ENCODE measurements around the gene TMED8. TPM values are rescaled to one million over a fixed set of nuclear protein-coding genes. Genes with fewer than 3 reads are reported as not detected.

The TMED8 gene
- total and polyA plus RNA-seq, 10 of the 15 experiments (the other 5 are each of a cell fraction or from before 2014, with no cell fraction given): 7.3 to 39.1 (median 26.1) TPM

- H3K4me2 ChIP-seq (ENCODE audit: control insufficient read depth, insufficient read depth): no peak overlapping the region
- ATAC-seq (no peak), FAIRE-seq (no peak), DNase-seq (ENCODE audit: low read depth, low spot score) (no peak)
- H2AFZ ChIP-seq (ENCODE audit: control insufficient read depth, low read depth, low read length): no peak overlapping the region
- ChIA-PET SMC1A (ENCODE audit: uncharacterized antibody, unreplicated experiment) (interaction anchor here (1.1 kb wide), 1 partner anchor 11 kb away, joined by 3 read pairs; no protein-coding TSS in a partner anchor), RAD21 (ENCODE audit: unreplicated experiment) (no interaction called here), POLR2A (interaction anchor here (0.6 kb wide), 1 partner anchor 388 kb away, joined by 11 read pairs; no protein-coding TSS in a partner anchor), CTCF (interaction anchor here (2.8 kb wide), 1 partner anchor 111 kb away, joined by 10 read pairs; no protein-coding TSS in a partner anchor)
- in situ Hi-C loops (cut with MboI) (no loop called here), intact Hi-C loops (cut with micrococcal nuclease; ENCODE audit: unreplicated experiment) (no loop called here)
- no peak overlapping the region for H3K9ac ChIP-seq (ENCODE audit: control insufficient read depth, insufficient read depth, low read length)
- no peaks in the 10 kb centered on the region for H3K4me1 ChIP-seq (ENCODE audit: control insufficient read depth, insufficient read depth, low read length)
- H3K27ac ChIP-seq (ENCODE audit: control insufficient read depth, insufficient read depth): no peak overlapping the region
- no peaks in the 10 kb centered on the region for H3K79me2 ChIP-seq (ENCODE audit: control insufficient read depth, insufficient read depth, low read length)
- peaks cover 7 to 36% of the 10 kb centered on the region in 2 experiments for H3K36me3 ChIP-seq (ENCODE audit: control insufficient read depth in 2 of 2, insufficient read depth in 2 of 2, low read length in 1 of 2)
- no peaks in the 10 kb centered on the region for H3K27me3 ChIP-seq (replicated peaks in 1 of 2; ENCODE audit: control insufficient read depth in 2 of 2, insufficient read depth in 2 of 2, low read length in 1 of 2)
- BruUV-seq (replicated peaks): no TSS peak
- H4K20me1 ChIP-seq (ENCODE audit: control insufficient read depth, insufficient read depth): no peaks in the 10 kb centered on the region
- no peak overlapping the region for H3K4me3 ChIP-seq
- 97% methylated on average over 3 of the region's 3 CpGs for WGBS (ENCODE audit: insufficient coverage, insufficient replicate concordance, low lambda C conversion rate, missing lambda C conversion rate)
- H3K9me3 ChIP-seq (replicated peaks; ENCODE audit: control insufficient read depth, insufficient read depth, low read length): no peaks in the 10 kb centered on the region
- TF ChIP-seq BCL11A (IDR thresholded peaks at IDR 0.05; ENCODE audit: low read depth, low read length): no peak
- no peak for TF ChIP-seq ATF2 (IDR thresholded peaks at IDR 0.05; ENCODE audit: low read length)
Observed at GRCh38 chr14:77426396-77426795, 49.5 kb upstream of the TMED8 start.

GRCh38 chr14:77424862-77425261 lies 48.0 kb upstream of the TMED8 start:
- DNase-seq (ENCODE audit: low read depth, low spot score) (no peak), FAIRE-seq (no peak), ATAC-seq (no peak)
- no peaks in the 10 kb centered on the region for H3K27me3 ChIP-seq (replicated peaks in 1 of 2; ENCODE audit: control insufficient read depth in 2 of 2, insufficient read depth in 2 of 2, low read length in 1 of 2)
- no peaks in the 10 kb centered on the region for H4K20me1 ChIP-seq (ENCODE audit: control insufficient read depth, insufficient read depth)
- no peaks in the 10 kb centered on the region for H3K4me1 ChIP-seq (ENCODE audit: control insufficient read depth, insufficient read depth, low read length)
- CTCF ChIA-PET: no interaction called here
- TF ChIP-seq STAT3 (IDR thresholded peaks at IDR 0.05; ENCODE audit: low read depth, low read length) (no peak), BCL3 (IDR thresholded peaks at IDR 0.05; ENCODE audit: borderline replicate concordance, insufficient read depth, low read depth, low read length, poor library complexity, severe bottlenecking) (no peak), NR2F1 (conservative IDR thresholded peaks at IDR 0.05) (no peak), JUND (IDR thresholded peaks at IDR 0.05; ENCODE audit: low read depth, low read length) (no peak), E2F4 (IDR thresholded peaks at IDR 0.05; ENCODE audit: low read depth, low read length) (no peak), ATF7 (IDR thresholded peaks at IDR 0.05; ENCODE audit: low read depth) (no peak), MYC (IDR thresholded peaks at IDR 0.05; ENCODE audit: insufficient read depth, insufficient read length, insufficient replicate concordance, low read length, severe bottlenecking) (no peak), ZSCAN29 (IDR thresholded peaks at IDR 0.05) (no peak), SREBF2 (IDR thresholded peaks at IDR 0.05; ENCODE audit: low read length) (no peak), JUNB (IDR thresholded peaks at IDR 0.05) (no peak)
- H3K79me2 ChIP-seq (ENCODE audit: control insufficient read depth, insufficient read depth, low read length): no peaks in the 10 kb centered on the region
- H2AFZ ChIP-seq (ENCODE audit: control insufficient read depth, low read depth, low read length): no peak overlapping the region
- no peak overlapping the region for H3K4me3 ChIP-seq
- no peak overlapping the region for H3K4me2 ChIP-seq (ENCODE audit: control insufficient read depth, insufficient read depth)
- peaks cover 7 to 35% of the 10 kb centered on the region in 2 experiments for H3K36me3 ChIP-seq (ENCODE audit: control insufficient read depth in 2 of 2, insufficient read depth in 2 of 2, low read length in 1 of 2)
- intact Hi-C loops (cut with micrococcal nuclease; ENCODE audit: unreplicated experiment): no loop called here
- no peak overlapping the region for H3K9ac ChIP-seq (ENCODE audit: control insufficient read depth, insufficient read depth, low read length)
- SMC1A ChIA-PET (ENCODE audit: uncharacterized antibody, unreplicated experiment): interaction anchor here (0.7 kb wide), 1 partner anchor 118 kb away, joined by 3 read pairs; no protein-coding TSS in a partner anchor
- 98% methylated on average over 3 of the region's 3 CpGs for WGBS (ENCODE audit: insufficient coverage, insufficient replicate concordance, low lambda C conversion rate, missing lambda C conversion rate)
- no peaks in the 10 kb centered on the region; the same call in 2 of the 3 replicates for H3K9me3 ChIP-seq (replicated peaks; ENCODE audit: control insufficient read depth, insufficient read depth, low read length)
- no peak overlapping the region for H3K27ac ChIP-seq (ENCODE audit: control insufficient read depth, insufficient read depth)
- POLR2A ChIA-PET: no interaction called here
- BruUV-seq (replicated peaks): no TSS peak
- RAD21 ChIA-PET (ENCODE audit: unreplicated experiment): no interaction called here
- in situ Hi-C loops (cut with MboI): no loop called here
